GM12874 (cell line): ENCODE results near the gene TSHZ3.

Experiments
- CTCF ChIP-seq: IDR thresholded peaks from 2 replicates; pipeline ENCODE4 v1.5.1; 2011; ENCODE audit warnings: low read depth, mild to moderate bottlenecking, control low read depth, low read length, moderate library complexity; ENCODE audit not compliant: insufficient read depth

Gene TSHZ3

DNA sequence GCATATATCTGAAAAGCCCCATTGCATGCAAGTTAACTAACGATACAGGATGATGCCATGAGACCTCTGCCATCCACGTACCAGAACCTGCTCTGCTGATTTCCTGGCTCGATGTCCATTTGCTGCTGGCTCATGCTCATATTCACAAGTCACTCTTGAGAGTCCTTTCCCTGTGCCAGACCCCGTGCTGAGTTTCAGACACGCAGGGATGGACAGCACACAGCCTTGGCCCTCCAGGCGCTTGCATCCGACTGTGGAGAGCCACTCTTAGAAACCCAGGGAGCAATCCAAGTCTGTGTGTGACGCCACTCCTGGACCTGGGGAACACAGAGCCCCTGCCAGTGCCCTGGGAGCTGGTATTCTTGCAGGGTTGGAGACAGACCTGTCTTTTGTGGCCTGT lies 37.6 kb upstream of the TSHZ3 start:
- TF ChIP-seq CTCF = no peak

DNA sequence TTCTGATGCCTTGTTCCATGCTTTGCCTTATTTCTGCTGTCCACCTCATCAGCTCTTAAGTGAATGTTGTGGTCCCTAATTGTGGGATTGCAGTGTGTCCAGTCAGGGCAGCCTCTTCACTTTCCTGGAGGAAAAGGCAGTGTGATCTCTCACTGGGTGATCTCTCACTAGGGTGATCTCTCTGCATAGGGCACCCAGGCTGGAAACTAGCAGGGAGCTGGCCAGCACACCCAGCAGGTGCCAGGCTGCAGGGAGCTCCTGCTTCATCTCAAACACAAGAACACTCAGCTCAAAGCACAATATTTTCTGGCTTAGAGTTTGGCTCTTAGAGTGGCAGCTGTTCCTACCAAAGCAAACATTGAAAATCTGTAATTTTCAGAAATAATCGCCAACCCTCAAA lies 36.5 kb upstream of the TSHZ3 start:
- no peak for TF ChIP-seq CTCF

DNA sequence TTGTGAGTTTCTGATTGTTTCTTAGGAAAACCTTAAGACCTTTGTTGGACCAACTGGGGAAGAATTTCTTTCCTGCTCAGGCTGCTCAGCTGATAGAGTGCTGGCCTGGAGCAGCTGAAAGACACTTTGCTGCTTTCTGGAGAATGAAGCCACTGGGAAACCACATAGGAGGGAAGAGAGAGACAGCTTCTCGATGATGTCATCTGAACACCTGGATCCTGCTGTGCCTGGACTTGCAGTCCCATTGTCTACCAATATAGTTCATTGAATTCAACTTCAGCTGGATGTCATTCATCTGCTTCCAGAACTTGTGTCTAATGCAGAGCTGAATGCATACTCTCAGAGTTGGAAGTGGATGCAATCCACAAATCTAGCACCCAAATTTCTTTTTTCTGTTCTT lies 34.3 kb upstream of the TSHZ3 start:
- no peak for TF ChIP-seq CTCF

- no peak for TF ChIP-seq CTCF
These were observed 31.6 kb upstream of the TSHZ3 start for GRCh38 chr19:31380854-31381253.

GRCh38 chr19:31378404-31378803 lies 29.2 kb upstream of the TSHZ3 start:
- no peak for TF ChIP-seq CTCF

- no peak for TF ChIP-seq CTCF
These were observed 28.5 kb upstream of the TSHZ3 start for GRCh38 chr19:31377736-31378135.

DNA sequence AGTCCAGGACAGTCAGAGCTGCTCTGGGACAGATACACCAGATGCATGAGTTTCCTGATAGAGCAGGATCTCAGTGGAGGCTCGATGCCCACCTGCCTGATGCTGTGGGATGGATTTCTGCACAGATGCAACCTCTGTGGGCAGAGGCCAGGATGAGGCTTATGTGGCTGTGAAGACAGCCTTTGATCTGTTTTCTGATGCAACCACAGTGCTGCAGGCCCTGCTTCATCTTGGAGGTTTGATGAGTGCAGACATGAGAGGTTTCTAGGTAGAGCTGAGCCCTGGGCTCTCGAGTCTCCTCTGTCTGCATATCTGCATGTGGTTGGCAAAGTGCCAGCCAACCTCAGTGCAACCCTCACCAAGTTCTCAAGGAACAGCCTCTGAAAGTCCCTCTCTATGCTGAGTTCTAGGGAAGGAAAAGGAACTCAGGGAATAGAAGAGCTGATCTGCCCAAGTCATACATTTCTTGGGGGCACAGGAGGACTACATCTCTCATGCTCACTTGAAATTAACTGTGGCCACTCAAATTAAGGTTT lies 23.1 kb upstream of the TSHZ3 start:
- TF ChIP-seq CTCF = no peak

GRCh38 chr19:31370216-31370615 lies 21.0 kb upstream of the TSHZ3 start:
- TF ChIP-seq CTCF = no peak
